ENCODE measurements around the gene SLC15A4.

DNA sequence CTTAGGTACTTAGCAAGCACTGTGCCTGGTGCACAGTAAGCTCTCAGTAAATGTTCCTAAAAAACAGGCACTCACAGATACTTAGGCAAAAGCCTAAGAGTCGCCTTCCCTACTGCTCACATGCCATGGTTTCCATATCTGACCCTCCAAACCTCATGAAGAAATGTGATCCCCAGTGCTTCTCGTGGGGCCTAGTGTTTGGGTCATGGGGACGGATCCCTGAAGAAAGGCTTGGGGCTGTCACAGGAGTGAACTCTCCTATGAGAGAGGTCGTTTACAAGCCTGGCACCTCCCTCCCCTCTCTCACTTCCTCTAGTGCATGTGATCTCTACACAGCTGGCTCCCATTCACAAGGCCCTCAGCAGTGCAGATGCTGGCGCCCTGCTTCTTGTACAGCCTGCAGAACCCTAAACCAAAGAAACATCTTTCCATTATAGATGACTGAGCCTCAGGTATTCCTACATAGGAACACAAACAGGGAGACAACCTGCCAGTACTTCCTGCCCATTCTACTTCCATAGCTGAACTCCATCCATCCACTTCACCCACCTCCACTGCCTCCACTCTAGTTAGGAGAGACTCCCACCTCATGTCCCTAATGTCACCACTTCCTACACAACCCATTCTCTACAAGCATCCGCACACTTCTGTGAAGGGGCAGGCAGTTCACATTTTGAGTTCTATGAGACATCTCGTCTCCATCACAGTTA, 2.9 kb downstream of the SLC15A4 start:
- TF ChIP-seq CTCF (IDR thresholded peaks at IDR 0.05; ENCODE audit: insufficient read depth, low read depth, low read length) (no peak), EZH2 (IDR thresholded peaks at IDR 0.05; ENCODE audit: insufficient read depth, low read length) (no peak)

All from astrocyte (in vitro differentiated cells and primary cell).